Activated CD4-positive, CD25-positive, alpha-beta regulatory T cell treated with anti-CD3 and anti-CD28 coated beads, Interleukin-2, amount 50 U/mL, for 24 hours (primary cell): ENCODE measurements around the gene ARID5B.

Experiments used
- ATAC-seq, 2 donors: fragments of 150-1000 bp; cut with Tn5 transposase; one replicate each; pipeline ENCODE4 v1.10.0; 2021; ENCODE audit warnings: mild to moderate bottlenecking in 1 of 2, moderate library complexity in 1 of 2

ARID5B gene

DNA sequence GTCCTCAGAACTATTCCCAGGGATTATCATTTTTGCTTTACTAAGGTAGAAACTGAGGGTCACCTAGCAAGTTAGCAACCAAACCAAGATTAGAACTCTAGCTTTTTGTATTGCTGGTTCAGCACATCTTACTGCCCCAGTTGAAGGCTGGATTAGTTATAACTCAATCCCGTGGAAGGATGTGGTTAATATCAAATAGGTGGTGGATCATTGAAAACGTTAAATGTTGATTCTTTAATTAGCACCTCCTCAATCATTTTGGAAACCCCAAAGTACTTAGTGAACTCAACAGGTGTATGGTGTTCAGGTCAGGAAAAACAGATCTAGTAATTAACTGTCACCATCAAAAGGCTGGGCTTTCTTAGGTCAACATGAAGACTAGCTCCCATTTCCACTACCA lies 152.4 kb downstream of the ARID5B start:
- ATAC-seq: no peak

GRCh38 chr10:62054408-62054807 lies 152.9 kb downstream of the ARID5B start:
- ATAC-seq: peak; percentile 18 to 25

- ATAC-seq: peak; percentile 42 to 46
Measured at GRCh38 chr10:62054830-62055229, 153.3 kb downstream of the ARID5B start.

GRCh38 chr10:62056219-62056618 lies 154.7 kb downstream of the ARID5B start:
- ATAC-seq: no peak

GRCh38 chr10:62056698-62057097 lies 155.2 kb downstream of the ARID5B start:
- ATAC-seq: no peak

- no peak for ATAC-seq
Measured at GRCh38 chr10:62057359-62057758, 155.9 kb downstream of the ARID5B start.

DNA sequence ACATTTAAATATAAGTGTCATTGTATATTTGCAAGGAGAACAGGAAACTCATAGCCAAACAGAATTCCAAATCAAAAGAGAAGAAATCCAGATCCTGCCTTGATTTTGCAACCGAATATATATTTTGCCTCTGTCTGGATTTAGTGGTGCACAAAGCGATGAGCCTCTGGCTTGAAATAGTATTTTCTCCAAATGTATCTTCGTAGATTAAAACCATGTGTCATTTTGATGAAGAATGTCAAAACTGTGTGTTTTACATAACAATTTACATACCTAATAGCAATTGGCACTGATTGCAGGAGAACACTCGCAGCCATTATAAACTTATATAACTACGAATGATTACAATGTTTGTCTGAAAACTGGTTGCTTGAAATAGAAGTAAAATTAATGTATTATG lies 156.4 kb downstream of the ARID5B start:
- ATAC-seq: no peak

- no peak for ATAC-seq
Measured at GRCh38 chr10:62058476-62058875, 157.0 kb downstream of the ARID5B start.

GRCh38 chr10:62058896-62059216 lies 157.4 kb downstream of the ARID5B start:
- ATAC-seq: no peak

DNA sequence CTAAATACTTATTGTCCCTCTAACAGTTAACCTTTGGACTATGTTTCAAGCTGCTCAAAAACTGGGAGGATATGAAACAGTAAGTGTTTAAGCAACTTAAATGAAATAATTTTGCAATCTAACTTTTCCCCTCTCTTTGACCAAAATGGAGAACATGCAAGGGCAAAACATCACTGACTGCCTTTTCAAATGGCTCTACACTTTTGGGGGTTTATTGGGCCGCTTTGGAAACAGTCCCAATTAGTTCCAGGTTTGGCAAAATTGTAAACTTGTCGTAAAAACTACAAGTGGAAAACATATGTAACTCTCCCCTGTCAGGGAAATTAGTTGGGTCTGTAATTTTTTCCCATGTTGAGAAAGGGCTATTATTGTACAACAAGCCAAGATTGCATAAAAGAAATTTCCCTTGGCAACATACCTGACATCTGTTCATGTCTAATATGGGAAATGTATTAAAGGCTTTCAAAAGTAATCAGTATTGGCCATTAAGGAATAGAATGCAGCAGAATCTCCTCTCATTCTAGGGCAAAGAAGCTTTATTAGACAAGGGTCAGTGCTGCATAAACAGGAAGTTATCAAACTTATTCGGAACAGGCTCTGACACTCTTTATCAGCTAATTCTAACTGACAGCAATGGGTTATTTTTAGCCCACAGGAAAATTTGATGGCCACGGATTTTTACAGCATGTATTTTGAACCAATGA lies 157.9 kb downstream of the ARID5B start:
- ATAC-seq: no peak

DNA sequence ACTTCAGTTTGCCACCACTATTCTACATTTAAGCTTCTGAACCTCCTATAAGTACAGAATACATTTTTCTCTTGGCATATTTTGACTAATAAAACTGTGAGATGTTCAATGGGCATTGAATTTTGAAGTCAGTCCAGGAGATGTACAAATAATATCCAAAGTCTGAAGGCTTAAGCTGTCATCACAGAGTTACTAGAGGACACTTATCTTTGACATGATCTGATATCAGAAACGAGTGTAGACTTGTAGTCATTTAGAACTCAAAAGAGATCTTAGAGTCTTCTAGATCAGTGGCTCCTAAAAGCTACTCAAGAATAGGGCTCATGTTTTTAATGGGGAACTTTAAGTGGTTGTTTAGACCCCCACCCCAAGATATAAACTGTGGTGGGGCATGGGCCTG lies 160.5 kb downstream of the ARID5B start:
- peak in 1 of 2 donors; percentile 44 for ATAC-seq

- peak; percentile 76 to 82 for ATAC-seq
Measured at GRCh38 chr10:62062752-62063512, 161.4 kb downstream of the ARID5B start.

DNA sequence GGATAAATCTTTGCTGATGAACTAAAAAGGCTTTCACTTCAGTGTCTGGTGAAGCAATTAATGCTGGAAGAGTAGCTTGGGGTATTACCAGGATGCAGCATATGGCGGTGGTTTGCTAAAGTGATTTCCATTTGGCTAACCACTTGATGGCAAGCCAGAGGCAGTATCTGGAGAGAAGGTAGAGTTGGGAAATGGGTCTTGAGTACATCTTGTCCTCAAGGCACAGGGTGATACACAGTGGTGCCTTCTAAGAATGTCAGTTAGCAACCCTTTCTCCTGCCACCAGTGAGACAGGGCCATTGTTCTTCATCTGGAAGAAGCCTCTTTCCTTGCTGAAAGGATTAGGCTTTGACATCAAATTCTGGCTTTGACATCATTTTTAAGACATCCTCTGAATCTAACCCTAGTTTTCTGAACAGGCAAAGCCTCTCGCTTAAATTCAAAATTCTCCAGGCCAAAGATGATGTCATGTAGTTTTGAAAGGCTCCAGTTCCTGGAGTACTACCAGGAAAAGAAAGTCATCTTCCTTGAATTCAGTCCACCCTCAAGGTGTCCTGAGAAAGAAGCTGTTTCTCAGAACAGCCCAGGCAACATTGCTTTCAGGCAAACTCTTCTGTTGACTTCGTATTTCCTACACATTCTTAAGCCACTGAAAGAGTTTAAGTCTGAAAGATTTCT lies 162.4 kb downstream of the ARID5B start:
- no peak for ATAC-seq

DNA sequence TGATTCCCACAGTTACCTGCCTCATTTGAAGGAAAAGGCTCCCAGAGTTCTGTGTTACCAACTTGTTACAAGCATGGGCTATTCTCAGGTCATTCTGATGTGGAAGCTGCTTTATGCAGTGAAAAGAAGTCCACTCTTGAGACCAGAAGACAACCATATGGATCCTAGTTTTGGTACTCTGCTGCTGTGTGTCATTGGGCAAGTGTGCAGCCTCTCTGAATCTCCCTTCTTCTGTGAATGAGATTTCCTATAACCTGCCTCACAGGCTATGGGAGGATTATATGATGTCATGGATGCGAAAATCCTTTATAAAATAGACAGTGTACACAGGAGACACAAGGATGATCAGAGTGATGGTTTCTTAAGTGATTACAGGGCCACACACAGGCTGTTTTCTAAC lies 166.1 kb downstream of the ARID5B start:
- no peak for ATAC-seq

DNA sequence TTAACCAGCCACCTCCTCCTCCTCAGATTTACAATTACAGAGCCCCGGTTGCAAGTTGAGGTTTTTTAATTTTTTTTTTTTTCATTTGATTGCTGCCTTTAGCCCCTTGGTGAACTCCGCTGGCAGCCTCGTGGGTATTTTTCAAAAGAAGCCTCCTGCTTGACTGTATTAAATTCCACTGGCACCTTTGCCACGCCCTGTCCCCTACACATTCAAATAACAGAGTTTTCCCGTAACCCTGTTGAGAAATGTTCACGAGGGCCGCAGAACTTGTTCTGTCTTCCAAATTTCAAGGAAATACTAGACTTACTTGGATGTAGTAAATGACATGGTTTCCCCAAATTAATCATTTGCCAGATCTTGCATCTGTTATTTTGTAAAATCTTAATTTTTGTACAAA lies 167.0 kb downstream of the ARID5B start:
- ATAC-seq: no peak

DNA sequence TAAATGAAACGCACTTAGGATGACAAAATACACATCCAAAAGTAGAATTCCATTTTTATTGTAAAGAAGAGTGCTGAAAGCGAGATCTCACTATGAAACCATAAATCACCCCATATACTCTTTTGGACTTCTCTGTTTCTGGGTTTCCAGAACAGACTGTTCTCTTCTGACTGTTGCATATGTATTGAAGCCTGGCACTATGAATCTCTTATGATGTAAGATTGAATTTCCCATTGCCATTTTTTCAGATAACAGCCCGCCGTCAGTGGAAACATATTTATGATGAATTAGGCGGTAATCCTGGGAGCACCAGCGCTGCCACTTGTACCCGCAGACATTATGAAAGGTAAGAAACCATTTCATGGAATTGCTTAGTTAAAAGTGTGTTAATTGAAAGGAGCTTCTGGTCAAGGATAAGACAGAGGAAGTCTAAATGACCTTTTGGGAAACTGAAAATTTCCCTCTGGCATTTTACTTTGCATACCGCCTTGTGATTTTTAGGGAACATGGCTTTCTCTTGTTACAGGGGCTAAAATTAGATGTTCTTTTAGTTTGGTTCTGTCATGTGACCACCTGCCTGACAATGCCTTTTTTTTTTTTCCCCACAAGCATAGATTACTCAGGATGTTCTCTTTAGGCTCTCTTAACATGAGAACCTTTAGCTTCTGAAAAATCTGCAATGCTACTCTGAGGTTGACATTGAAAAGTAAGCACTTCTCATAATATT lies 168.1 kb downstream of the ARID5B start:
- ATAC-seq: no peak

- ATAC-seq: peak; percentile 26 to 43
Measured at GRCh38 chr10:62071846-62072281, 170.4 kb downstream of the ARID5B start.

DNA sequence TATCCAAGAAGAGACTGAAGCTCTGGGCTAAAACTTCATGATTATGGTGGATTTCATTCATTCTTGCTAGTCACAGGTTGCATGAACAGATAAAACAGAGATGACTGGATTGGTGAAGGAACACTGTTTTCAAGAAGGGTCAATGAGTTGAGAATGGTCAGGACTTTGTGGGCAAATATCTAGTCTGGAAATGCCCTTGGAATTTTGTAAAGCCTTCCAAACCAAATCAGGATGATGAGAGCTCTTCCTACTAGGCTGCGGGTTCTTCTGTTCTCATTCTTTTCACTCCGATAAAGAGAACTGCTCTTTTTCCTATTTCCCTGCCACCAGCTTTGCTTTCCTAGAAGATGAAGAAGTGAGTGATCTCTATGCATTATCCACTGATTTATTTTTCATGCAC lies 171.4 kb downstream of the ARID5B start:
- ATAC-seq: no peak

DNA sequence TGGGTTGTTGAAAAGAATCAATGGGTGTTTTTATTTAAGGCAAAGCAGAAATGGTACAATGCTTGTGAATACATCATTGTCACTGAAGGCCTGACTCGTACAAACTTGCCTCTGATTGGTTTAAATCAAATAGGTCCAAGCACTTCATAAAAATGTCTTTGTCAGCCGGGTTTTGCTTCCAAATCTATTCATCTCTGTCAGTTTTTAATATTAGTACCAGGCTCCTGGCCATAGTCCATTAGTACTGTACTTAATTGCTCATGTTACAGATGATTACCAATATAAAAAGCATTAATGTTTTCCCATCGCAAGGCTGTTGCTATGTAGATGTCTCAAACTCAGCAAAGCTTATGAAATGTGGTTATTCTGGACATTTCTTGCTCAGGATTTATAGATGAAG lies 171.9 kb downstream of the ARID5B start:
- peak; percentile 16 to 22 for ATAC-seq

DNA sequence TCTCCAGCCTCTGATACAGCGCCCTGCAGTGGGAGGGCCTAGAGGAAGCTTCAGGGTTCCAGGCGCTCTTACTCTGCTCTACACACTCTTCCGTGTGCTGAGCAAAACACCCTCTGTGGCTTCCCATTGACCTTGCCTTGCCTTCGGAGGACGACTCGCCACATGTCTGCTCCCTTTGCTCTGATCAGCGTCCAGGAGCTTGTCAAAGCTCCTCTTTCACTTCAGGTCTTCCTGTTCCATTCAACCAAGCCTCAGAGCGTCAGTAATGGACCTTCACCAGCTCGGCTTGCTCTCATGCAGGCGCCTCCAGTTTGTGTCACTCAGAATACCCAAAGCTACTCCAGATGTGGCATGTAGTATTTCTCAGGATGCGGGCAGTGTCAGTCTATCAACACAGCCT lies 173.9 kb downstream of the ARID5B start:
- no peak for ATAC-seq

DNA sequence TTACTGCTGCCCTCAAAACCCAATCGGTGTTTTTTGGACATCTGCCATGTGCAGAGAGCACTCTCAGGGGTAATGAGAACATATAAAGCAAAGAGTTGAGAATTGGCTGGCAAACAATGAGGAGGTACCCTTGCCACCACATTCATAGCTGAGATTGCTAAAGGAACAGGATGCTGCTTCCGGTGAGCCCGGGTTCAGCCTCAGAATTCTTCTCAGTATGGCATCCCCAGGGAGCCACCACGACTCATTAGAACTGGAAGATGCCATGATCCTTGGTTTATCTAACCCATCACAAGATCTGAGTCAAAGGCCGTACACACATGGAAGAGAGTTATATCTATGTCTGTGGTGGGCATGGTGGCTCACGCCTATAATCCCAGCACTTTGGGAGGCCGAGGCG lies 174.4 kb downstream of the ARID5B start:
- ATAC-seq: no peak

- peak; percentile 44 to 66 for ATAC-seq
Measured at GRCh38 chr10:62076891-62077290, 175.4 kb downstream of the ARID5B start.

- ATAC-seq: no peak
Measured at GRCh38 chr10:62077330-62078015, 176.0 kb downstream of the ARID5B start.
